Vagina (tissue), 2 donors: ENCODE results near the gene CD44. TPM values are rescaled to one million over a fixed set of nuclear protein-coding genes. Genes with fewer than 3 reads are reported as not detected.

Experiments
- DNase-seq, 2 donors: peaks; one replicate each; pipeline ENCODE4 v3.0.0-alpha.2; 2017; ENCODE audit errors: extremely low spot score in 2 of 2
- H3K27ac ChIP-seq: fragments of 200-600 bp; sonication (generic); one replicate; pipeline ENCODE4 v1.5.1; 2019
- H3K27me3 ChIP-seq: fragments of 200-600 bp; sonication (generic); one replicate; pipeline ENCODE4 v1.5.1; 2019
- H3K36me3 ChIP-seq, 2 donors: fragments of 200-600 bp; sonication (generic); one replicate each; pipeline ENCODE4 v1.5.1; 2017 to 2019
- H3K4me1 ChIP-seq: fragments of 200-600 bp; sonication (generic); one replicate; pipeline ENCODE4 v1.5.1; 2019
- H3K4me3 ChIP-seq, 2 donors: fragments of 200-600 bp; sonication (generic); 1 replicate in 1 of 2; 2 replicates in 1 of 2; pipeline ENCODE4 v1.5.1; 2016 to 2019
- H3K9me3 ChIP-seq: fragments of 200-600 bp; sonication (generic); one replicate; pipeline ENCODE4 v1.5.1; 2019
- CTCF ChIP-seq, 3 experiments: fragments of 450-650 bp in 2 of 3; fragments of 200-600 bp in 1 of 3; sonication (generic) in 1 of 3; IDR thresholded peaks; one replicate each; pipeline ENCODE4 v1.5.1; 2017 to 2019; ENCODE audit warnings: antibody characterized with exemption in 3 of 3, mild to moderate bottlenecking in 2 of 3, moderate library complexity in 2 of 3
- POLR2A ChIP-seq, 2 donors: fragments of 450-650 bp; IDR thresholded peaks; one replicate each; pipeline ENCODE4 v1.6.1; 2017; ENCODE audit warnings: antibody characterized with exemption in 2 of 2, mild to moderate bottlenecking in 2 of 2, moderate library complexity in 2 of 2
- POLR2AphosphoS5 ChIP-seq, 2 donors: sonication (generic); formaldehyde crosslinking; IDR thresholded peaks; one replicate each; pipeline ENCODE4 v1.9.0; 2017; ENCODE audit warnings: antibody characterized with exemption in 2 of 2, mild to moderate bottlenecking in 2 of 2, low read depth in 1 of 2; ENCODE audit not compliant: insufficient read depth in 1 of 2
- intact Hi-C: fragments of 100-400 bp; cut with DNase I; formaldehyde crosslinking; loops from one replicate; pipeline ENCODE4 v1.15.1; 2023
- total RNA-seq: library from RNA; depleted of rRNA; stranded (reverse); fragments of >200 nt; gene quantifications from one replicate; pipeline ENCODE4 v1.2.3, GENCODE V29; 2016

Gene CD44
- total RNA-seq, 1 donor from 2014 or later, result 869 TPM

GRCh38 chr11:35235498-35235897, 96.5 kb downstream of the CD44 start:
- no peak overlapping the region for H3K4me3 ChIP-seq
- peaks cover 13% of the 10 kb centered on the region for H3K4me1 ChIP-seq
- no peak overlapping the region for H3K27ac ChIP-seq
- H3K9me3 ChIP-seq, result no peaks in the 10 kb centered on the region
- H3K36me3 ChIP-seq, result peaks cover 0 to 12% of the 10 kb centered on the region in 2 donors
- DNase-seq, result no peak
- intact Hi-C loops, result no loop called here
- no peak for TF ChIP-seq POLR2AphosphoS5 (IDR thresholded peaks at IDR 0.05; ENCODE audit: insufficient read depth in 1 of 2, low read depth in 1 of 2)
- TF ChIP-seq CTCF (IDR thresholded peaks at IDR 0.05), result no peak
- no peak for TF ChIP-seq POLR2A (IDR thresholded peaks at IDR 0.05)
- no peaks in the 10 kb centered on the region for H3K27me3 ChIP-seq

GRCh38 chr11:35235936-35236666, 97.1 kb downstream of the CD44 start:
- Histone ChIP-seq H3K27me3 (no peaks in the 10 kb centered on the region), H3K27ac (no peak overlapping the region), H3K9me3 (no peaks in the 10 kb centered on the region), H3K4me3 (no peak overlapping the region), H3K36me3 (peaks cover 0 to 6% of the 10 kb centered on the region in 2 donors), H3K4me1 (peaks cover 13% of the 10 kb centered on the region)
- TF ChIP-seq CTCF (IDR thresholded peaks at IDR 0.05), result no peak
- TF ChIP-seq POLR2A (IDR thresholded peaks at IDR 0.05), result no peak
- no peak for TF ChIP-seq POLR2AphosphoS5 (IDR thresholded peaks at IDR 0.05; ENCODE audit: insufficient read depth in 1 of 2, low read depth in 1 of 2)
- intact Hi-C loops, result no loop called here
- no peak for DNase-seq

GRCh38 chr11:35236667-35237003, 97.7 kb downstream of the CD44 start:
- intact Hi-C loops, result no loop called here
- H3K36me3 ChIP-seq, result peaks cover 0 to under 1% of the 10 kb centered on the region in 2 donors
- no peaks in the 10 kb centered on the region for H3K9me3 ChIP-seq
- peaks cover 13% of the 10 kb centered on the region for H3K4me1 ChIP-seq
- no peak for TF ChIP-seq CTCF (IDR thresholded peaks at IDR 0.05)
- TF ChIP-seq POLR2A (IDR thresholded peaks at IDR 0.05), result no peak
- no peak for TF ChIP-seq POLR2AphosphoS5 (IDR thresholded peaks at IDR 0.05; ENCODE audit: insufficient read depth in 1 of 2, low read depth in 1 of 2)
- H3K27ac ChIP-seq, result no peak overlapping the region
- no peak for DNase-seq
- no peaks in the 10 kb centered on the region for H3K27me3 ChIP-seq
- no peak overlapping the region for H3K4me3 ChIP-seq

GRCh38 chr11:35237351-35237750, 98.4 kb downstream of the CD44 start:
- intact Hi-C loops, result no loop called here
- no peak overlapping the region for H3K27ac ChIP-seq

More at GRCh38 chr11:35237351-35237750, 98.4 kb downstream of the CD44 start:
- Histone ChIP-seq H3K4me3 (no peak overlapping the region), H3K9me3 (no peaks in the 10 kb centered on the region), H3K27me3 (no peaks in the 10 kb centered on the region), H3K4me1 (peaks cover 13% of the 10 kb centered on the region), H3K36me3 (no peaks in the 10 kb centered on the region)
- DNase-seq, result no peak
- TF ChIP-seq CTCF (IDR thresholded peaks at IDR 0.05) (no peak), POLR2A (IDR thresholded peaks at IDR 0.05) (no peak), POLR2AphosphoS5 (IDR thresholded peaks at IDR 0.05; ENCODE audit: insufficient read depth in 1 of 2, low read depth in 1 of 2) (no peak)
